ENCODE measurements around the gene CAMK2D. TPM values are rescaled to one million over a fixed set of nuclear protein-coding genes. Genes with fewer than 3 reads are reported as not detected.
A peak's percentile ranks its signal among the peaks of the same experiment; 100 is the strongest.

Gene CAMK2D
- total and polyA plus RNA-seq, 2 experiments from 2014 or later: 4.9 to 14.6 TPM

DNA sequence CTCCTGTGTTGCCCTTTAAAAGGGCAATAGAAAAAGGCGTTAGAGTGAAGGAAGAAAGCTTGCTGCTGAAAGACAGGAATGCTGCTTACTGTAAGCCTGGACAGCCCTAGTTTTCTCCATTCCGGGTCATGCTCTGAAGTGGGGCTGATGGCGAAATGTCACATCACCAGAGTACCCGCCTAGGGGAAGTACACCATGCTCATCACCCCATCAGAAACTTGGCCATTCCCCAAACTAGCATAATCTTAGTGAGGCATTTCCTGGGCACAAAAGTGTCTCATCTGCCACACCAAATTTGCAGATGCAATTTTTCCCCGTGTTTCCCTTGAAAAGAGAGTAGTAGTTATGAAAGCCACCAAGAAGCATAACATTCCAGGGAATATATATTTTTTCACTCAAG lies 47.8 kb upstream of the CAMK2D start:
- no peak overlapping the region for H3K27ac ChIP-seq (ENCODE audit: low read depth)
- H3K4me1 ChIP-seq (ENCODE audit: insufficient read depth): no peaks in the 10 kb centered on the region
- no peaks in the 10 kb centered on the region for H3K27me3 ChIP-seq (ENCODE audit: insufficient read depth)
- Mint-ChIP-seq H3K4me1 (no peaks in the 10 kb centered on the region), H3K27me3 (ENCODE audit: insufficient read depth, low read depth, poor library complexity) (no peaks in the 10 kb centered on the region), H3K27ac (no peak overlapping the region), H3K36me3 (ENCODE audit: low read depth) (no peaks in the 10 kb centered on the region; the same call in 2 of the 3 replicates), H3K9me3 (no peaks in the 10 kb centered on the region), H3K4me3 (no peak overlapping the region)
- no peak overlapping the region for H3K4me2 ChIP-seq
- no peaks in the 10 kb centered on the region for H3F3A ChIP-seq (replicated peaks; ENCODE audit: low read depth)
- H4K20me1 ChIP-seq (replicated peaks; ENCODE audit: insufficient read depth): no peaks in the 10 kb centered on the region
- TF ChIP-seq EZH2 (IDR thresholded peaks at IDR 0.05; ENCODE audit: low read depth, unreplicated experiment) (no peak), ETS1 (IDR thresholded peaks at IDR 0.05) (no peak), NANOG (IDR thresholded peaks at IDR 0.05; ENCODE audit: borderline replicate concordance) (no peak), ZNF114 (CRISPR knock-in tag; IDR thresholded peaks at IDR 0.05) (no peak), ZNF331 (CRISPR knock-in tag; IDR thresholded peaks at IDR 0.05; ENCODE audit: low read depth) (no peak), JUNB (IDR thresholded peaks at IDR 0.05; ENCODE audit: unreplicated experiment) (no peak), EZH2phosphoT487 (IDR thresholded peaks at IDR 0.05; ENCODE audit: unreplicated experiment) (no peak), CTCF (conservative IDR thresholded peaks at IDR 0.05; ENCODE audit: low read depth in 2 of 2) (no peak), STAT1 (IDR thresholded peaks at IDR 0.05; ENCODE audit: unreplicated experiment) (no peak), CREB1 (CRISPR knock-in tag; IDR thresholded peaks at IDR 0.05; ENCODE audit: low read depth) (no peak), REST (IDR thresholded peaks at IDR 0.05; ENCODE audit: unreplicated experiment) (no peak), POLR2AphosphoS5 (IDR thresholded peaks at IDR 0.05; ENCODE audit: low read depth) (no peak)
- TF ChIP-seq, protein P1, sequence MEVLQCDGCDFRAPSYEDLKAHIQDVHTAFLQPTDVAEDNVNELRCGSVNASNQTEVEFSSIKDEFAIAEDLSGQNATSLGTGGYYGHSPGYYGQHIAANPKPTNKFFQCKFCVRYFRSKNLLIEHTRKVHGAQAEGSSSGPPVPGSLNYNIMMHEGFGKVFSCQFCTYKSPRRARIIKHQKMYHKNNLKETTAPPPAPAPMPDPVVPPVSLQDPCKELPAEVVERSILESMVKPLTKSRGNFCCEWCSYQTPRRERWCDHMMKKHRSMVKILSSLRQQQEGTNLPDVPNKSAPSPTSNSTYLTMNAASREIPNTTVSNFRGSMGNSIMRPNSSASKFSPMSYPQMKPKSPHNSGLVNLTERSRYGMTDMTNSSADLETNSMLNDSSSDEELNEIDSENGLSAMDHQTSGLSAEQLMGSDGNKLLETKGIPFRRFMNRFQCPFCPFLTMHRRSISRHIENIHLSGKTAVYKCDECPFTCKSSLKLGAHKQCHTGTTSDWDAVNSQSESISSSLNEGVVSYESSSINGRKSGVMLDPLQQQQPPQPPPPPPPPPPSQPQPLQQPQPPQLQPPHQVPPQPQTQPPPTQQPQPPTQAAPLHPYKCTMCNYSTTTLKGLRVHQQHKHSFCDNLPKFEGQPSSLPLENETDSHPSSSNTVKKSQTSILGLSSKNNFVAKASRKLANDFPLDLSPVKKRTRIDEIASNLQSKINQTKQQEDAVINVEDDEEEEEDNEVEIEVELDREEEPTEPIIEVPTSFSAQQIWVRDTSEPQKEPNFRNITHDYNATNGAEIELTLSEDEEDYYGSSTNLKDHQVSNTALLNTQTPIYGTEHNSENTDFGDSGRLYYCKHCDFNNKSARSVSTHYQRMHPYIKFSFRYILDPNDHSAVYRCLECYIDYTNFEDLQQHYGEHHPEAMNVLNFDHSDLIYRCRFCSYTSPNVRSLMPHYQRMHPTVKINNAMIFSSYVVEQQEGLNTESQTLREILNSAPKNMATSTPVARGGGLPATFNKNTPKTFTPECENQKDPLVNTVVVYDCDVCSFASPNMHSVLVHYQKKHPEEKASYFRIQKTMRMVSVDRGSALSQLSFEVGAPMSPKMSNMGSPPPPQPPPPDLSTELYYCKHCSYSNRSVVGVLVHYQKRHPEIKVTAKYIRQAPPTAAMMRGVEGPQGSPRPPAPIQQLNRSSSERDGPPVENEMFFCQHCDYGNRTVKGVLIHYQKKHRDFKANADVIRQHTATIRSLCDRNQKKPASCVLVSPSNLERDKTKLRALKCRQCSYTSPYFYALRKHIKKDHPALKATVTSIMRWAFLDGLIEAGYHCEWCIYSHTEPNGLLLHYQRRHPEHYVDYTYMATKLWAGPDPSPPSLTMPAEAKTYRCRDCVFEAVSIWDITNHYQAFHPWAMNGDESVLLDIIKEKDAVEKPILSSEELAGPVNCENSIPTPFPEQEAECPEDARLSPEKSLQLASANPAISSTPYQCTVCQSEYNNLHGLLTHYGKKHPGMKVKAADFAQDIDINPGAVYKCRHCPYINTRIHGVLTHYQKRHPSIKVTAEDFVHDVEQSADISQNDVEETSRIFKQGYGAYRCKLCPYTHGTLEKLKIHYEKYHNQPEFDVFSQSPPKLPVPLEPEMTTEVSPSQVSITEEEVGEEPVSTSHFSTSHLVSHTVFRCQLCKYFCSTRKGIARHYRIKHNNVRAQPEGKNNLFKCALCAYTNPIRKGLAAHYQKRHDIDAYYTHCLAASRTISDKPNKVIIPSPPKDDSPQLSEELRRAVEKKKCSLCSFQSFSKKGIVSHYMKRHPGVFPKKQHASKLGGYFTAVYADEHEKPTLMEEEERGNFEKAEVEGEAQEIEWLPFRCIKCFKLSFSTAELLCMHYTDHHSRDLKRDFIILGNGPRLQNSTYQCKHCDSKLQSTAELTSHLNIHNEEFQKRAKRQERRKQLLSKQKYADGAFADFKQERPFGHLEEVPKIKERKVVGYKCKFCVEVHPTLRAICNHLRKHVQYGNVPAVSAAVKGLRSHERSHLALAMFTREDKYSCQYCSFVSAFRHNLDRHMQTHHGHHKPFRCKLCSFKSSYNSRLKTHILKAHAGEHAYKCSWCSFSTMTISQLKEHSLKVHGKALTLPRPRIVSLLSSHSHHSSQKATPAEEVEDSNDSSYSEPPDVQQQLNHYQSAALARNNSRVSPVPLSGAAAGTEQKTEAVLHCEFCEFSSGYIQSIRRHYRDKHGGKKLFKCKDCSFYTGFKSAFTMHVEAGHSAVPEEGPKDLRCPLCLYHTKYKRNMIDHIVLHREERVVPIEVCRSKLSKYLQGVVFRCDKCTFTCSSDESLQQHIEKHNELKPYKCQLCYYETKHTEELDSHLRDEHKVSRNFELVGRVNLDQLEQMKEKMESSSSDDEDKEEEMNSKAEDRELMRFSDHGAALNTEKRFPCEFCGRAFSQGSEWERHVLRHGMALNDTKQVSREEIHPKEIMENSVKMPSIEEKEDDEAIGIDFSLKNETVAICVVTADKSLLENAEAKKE (CRISPR knock-in tag; IDR thresholded peaks at IDR 0.05): no peak
- no peak overlapping the region for H3K4me3 ChIP-seq
- H3K9me2 ChIP-seq (ENCODE audit: insufficient read depth): no peaks in the 10 kb centered on the region
- no peaks in the 10 kb centered on the region for H3K79me2 ChIP-seq (replicated peaks; ENCODE audit: insufficient read depth)
- peak overlapping the region; percentile 49; the same call in 1 of the 2 replicates for H2AFZ ChIP-seq
- DNase-seq (ENCODE audit: low spot score) (peak; percentile 24), ATAC-seq (peak; percentile 38; the same call in 2 of the 3 replicates)
- H3K36me3 ChIP-seq (ENCODE audit: insufficient read depth): no peaks in the 10 kb centered on the region
